ENCODE results near the gene TBC1D2B. TPM values are rescaled to one million over a fixed set of nuclear protein-coding genes. Genes with fewer than 3 reads are reported as not detected.
"Not testable (repeated sequence)": the region's sequence is repeated elsewhere in the genome, so short reads cannot be mapped to it uniquely, and the experiment has no call there.

The TBC1D2B gene
- total and polyA plus RNA-seq, 8 donors = 13.4 to 35.8 (median 22.6) TPM

- ATAC-seq = no peak
- Histone ChIP-seq H3K36me3 (no peaks in the 10 kb centered on the region), H3K27me3 (no peaks in the 10 kb centered on the region), H3K27ac (no peak overlapping the region), H3K4me1 (no peaks in the 10 kb centered on the region), H3K4me3 (no peak overlapping the region), H3K9me3 (no peaks in the 10 kb centered on the region)
- no peak for FAIRE-seq
- WGBS, 2 donors = 87 to 96% methylated on average over 14 of the region's 14 CpGs
- peak in 2 of 6 donors; percentile 35 to 52 for DNase-seq
- intact Hi-C loops (cut with DNase I) = no loop called here
- TF ChIP-seq CTCF (IDR thresholded peaks at IDR 0.05) = no peak
These were observed 102.8 kb downstream of the TBC1D2B start for GRCh38 chr15:77974416-77975331.

GRCh38 chr15:77974098-77974414 is 103.5 kb downstream of the TBC1D2B start:
- intact Hi-C loops (cut with DNase I) = no loop called here
- H3K4me1 ChIP-seq = no peaks in the 10 kb centered on the region
- H3K9me3 ChIP-seq = no peaks in the 10 kb centered on the region
- TF ChIP-seq CTCF (IDR thresholded peaks at IDR 0.05) = no peak
- H3K27me3 ChIP-seq = no peaks in the 10 kb centered on the region
- no peak overlapping the region for H3K27ac ChIP-seq
- WGBS, 2 donors = 20 to 35% methylated on average over 6 of the region's 6 CpGs
- ATAC-seq = peak; percentile 65 to 71 (median 66)
- FAIRE-seq = no peak
- no peaks in the 10 kb centered on the region for H3K36me3 ChIP-seq
- H3K4me3 ChIP-seq = no peak overlapping the region
- peak in 3 of 6 donors; percentile 55 to 64 (median 63) for DNase-seq

- DNase-seq; H3K4me3 ChIP-seq; H3K36me3 ChIP-seq; FAIRE-seq; H3K4me1 ChIP-seq; H3K27ac ChIP-seq; H3K9me3 ChIP-seq; H3K27me3 ChIP-seq; intact Hi-C loops (cut with DNase I): not testable (repeated sequence)
- ATAC-seq = peak in 3 of 4 donors; percentile 10 to 37 (median 14)
- WGBS, 2 donors = 75 to 83% methylated on average over 9 to 10 of the region's 22 CpGs
These were observed 104.0 kb downstream of the TBC1D2B start for GRCh38 chr15:77973273-77974097.

- ATAC-seq; intact Hi-C loops (cut with DNase I); FAIRE-seq; H3K9me3 ChIP-seq; H3K4me1 ChIP-seq; DNase-seq; H3K27me3 ChIP-seq; H3K27ac ChIP-seq; H3K4me3 ChIP-seq; H3K36me3 ChIP-seq: not testable (repeated sequence)
- WGBS, 2 donors = 79 to 83% methylated on average over 5 of the region's 6 CpGs
These were observed 104.8 kb downstream of the TBC1D2B start for GRCh38 chr15:77972706-77973105.

GRCh38 chr15:77971875-77972274 is 105.6 kb downstream of the TBC1D2B start:
- DNase-seq; FAIRE-seq; H3K4me3 ChIP-seq; intact Hi-C loops (cut with DNase I); H3K4me1 ChIP-seq; H3K27me3 ChIP-seq; H3K9me3 ChIP-seq; H3K27ac ChIP-seq; H3K36me3 ChIP-seq; ATAC-seq: not testable (repeated sequence)
- 58 to 64% methylated on average over 7 of the region's 7 CpGs for WGBS, 2 donors

GRCh38 chr15:77970813-77971360 is 106.6 kb downstream of the TBC1D2B start:
- H3K9me3 ChIP-seq; ATAC-seq; H3K4me3 ChIP-seq; DNase-seq; intact Hi-C loops (cut with DNase I); H3K27me3 ChIP-seq; H3K27ac ChIP-seq; H3K36me3 ChIP-seq; FAIRE-seq; H3K4me1 ChIP-seq: not testable (repeated sequence)
- 83 to 95% methylated on average over 3 of the region's 4 CpGs for WGBS, 2 donors
